ENCODE data around the gene ATP9A.
A peak's percentile ranks its signal among the peaks of the same experiment; 100 is the strongest.

The ATP9A gene

DNA sequence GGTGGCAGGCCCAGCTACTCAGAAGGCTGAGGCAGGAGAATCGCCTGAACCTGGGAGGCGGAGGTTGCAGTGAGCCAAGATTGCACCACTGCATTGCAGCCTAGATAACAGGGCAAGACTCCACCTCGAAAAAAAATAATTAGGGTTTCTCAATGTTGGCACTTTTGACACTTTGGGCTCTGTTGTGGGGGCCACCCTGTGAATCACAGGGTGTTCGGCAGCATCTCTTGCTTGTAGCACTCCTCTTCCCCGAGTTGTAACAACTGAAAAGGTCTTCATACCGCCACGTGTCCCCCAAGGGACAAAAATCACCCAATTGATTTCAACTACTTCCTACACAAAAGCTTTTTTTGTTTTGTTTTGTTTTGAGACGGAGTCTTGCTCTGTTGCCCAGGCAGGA lies 172.4 kb downstream of the ATP9A start:
- no peak for DNase-seq

DNA sequence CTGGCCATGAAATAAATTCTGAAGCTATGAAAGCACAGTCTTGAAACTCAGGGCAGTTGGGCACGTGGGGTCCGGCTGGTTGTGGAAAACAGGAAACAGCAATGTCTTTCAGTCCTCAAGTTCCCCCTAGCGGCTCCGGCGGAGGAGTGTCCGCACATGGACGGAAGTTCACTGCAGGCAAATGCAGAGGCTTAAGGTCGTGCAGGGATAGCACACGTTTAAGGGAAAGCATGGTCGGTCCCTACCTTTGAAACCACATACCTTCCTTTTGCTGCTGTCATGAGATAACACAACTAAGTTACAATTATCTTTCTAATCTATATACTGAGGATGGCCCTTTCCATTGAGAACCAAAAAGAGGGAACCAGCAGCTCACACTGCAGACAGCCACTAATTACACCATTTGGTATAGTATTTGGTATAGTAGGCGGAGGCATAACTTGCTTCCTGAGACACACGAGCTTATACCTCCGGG lies 173.1 kb downstream of the ATP9A start:
- peak; percentile 88 to 92 for DNase-seq

DNA sequence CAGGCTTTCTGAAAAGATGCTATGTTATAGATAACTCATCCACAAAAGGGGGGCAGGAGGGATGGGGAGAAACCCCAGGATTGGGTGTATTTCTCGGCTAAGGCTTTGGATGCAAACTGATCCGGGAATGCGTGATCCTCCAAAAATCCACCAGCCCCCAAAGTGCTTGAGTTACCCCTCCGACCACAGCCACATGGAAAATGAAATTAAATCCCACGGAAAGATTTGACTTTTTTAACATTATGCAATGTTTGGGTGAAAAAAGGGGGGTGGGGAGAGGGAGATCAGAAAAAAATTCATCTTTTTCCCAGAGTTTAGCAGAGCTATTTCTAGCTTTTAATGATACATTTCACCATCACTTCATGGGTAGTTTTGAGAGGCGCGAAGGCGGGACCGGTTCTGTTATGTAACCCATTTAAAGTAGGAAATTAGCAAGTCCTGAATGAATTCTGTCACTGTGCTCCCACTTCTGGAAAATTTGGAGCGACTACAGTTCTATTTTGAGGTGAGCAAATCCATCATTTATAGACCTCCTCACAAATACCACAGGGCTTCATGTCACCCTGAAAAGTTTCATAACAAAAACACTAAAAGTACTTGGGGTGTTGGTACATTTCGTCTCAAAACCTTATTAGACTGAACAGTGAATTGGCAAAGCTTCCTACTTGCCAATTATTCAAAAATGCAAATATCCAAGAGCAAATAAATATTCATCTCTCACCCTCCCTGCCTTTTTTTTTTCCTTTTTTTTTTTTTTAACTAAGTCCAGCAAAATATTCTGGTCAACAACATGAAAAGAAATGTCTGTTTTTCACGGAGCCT lies 173.7 kb downstream of the ATP9A start:
- peak; percentile 4 to 9 for DNase-seq

DNA sequence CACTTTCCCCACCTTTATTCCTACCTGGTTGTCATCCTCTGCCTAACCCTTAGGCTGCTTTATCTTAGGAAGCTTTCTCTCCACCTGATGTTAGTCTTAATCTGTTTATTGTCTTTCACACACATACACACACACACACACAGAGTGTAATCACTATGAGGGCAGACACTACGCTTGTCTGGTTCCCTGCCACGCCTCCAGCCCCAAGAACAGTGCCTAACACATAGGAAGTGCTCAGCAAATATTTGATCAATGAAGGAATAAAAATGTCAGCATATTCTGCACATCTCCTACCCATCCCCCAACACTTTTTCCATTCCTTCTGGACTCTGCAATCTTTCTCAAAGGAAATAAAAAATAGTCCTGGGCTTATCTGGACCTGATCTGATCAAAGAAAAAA lies 174.6 kb downstream of the ATP9A start:
- no peak for DNase-seq

DNA sequence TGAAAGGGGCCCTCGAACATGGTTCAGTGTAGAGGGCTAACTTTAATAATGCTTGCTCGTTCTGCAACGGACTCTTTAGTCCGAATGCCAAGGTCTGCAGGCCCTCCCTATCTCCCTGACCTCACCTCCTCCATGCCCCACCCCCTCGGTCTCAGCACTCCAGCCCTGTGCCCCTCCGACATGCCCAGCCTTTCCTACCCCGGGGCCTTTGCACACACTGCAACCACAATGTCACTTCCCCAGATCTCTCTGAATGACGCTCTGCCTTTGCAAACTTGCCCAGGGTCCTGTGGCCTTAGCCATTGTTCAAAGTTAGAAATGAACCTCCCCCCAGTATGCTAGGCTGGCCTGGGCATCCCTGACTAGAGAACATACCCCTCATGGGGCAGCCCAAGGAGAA lies 175.6 kb downstream of the ATP9A start:
- no peak for DNase-seq

DNA sequence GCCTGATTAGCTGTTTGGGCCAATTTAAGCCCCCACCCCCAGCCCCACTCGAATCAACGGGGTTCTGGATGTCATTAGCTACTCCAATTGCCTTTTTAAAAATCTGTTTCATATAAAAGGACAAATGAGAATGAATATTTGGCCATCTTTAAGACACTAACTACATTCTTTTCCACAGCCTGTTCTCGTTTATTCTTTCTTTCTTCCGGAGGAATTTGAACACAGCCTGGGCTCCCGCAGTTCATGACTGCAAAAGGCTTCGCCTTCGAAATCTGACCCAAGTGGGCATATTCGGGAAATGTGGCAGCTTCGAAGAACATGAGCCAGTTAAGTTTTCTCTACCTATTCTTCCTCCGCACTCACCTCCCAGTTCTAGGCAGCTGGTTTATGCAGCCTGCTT lies 176.3 kb downstream of the ATP9A start:
- no peak for DNase-seq

DNA sequence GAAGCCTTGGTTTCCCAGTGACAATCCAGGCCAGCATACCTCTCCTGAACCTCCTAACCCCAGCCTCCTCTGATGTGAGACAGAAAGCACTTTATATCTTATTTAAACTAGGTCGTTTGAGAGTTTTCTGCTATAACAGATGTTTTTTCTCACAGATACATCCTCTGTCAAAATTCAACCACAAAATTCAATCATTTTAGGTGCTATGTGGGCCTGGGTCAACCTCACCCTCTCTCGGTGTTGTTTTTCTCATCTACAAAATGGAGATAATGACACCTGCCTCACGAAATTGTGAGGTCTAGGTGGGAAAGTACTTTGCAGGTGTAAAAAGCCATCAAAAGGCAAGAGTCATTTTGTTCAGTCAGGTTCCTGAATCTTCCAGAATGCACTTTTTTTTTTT lies 179.4 kb downstream of the ATP9A start:
- no peak for DNase-seq

DNA sequence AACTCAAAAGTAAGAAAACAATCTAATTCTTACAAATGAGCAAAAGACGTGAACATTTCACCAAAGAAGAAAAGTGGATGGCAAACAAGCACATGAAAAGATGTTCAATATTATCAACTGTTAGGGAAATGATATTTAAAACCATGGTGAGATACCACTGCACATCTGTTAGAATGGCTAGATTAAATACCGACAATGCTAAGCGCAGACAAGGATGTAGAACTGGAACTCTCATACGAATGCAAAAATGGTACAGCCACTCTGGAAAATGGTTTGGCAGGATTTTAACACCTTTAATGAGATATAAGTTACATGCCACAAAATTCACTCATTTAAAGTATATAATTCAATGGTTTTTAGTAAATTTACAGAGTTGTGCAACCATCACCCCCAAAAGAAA lies 181.0 kb downstream of the ATP9A start:
- no peak for DNase-seq

DNA sequence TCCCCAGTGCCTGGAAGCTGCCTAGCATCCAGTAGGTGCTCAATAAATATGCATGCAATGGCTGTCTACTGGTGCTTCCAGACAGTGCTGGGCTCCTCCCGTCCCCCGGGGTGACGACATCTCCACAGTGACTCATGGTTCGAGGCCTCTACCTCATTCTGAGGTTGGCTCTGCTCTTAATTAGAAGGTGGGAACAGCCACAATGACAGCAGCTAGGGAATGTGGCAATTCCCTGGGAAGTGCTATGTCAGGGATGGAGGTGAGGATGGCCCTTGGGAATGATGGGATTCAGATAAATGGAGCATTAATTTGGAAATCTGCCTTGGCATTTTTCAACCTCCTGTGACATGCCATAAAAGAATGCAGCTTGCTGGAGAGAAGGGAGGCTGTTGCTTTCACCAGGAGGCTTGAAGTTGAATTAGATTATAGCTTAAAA lies 182.2 kb downstream of the ATP9A start:
- DNase-seq, result peak in 1 of 2 donors; percentile 6

DNA sequence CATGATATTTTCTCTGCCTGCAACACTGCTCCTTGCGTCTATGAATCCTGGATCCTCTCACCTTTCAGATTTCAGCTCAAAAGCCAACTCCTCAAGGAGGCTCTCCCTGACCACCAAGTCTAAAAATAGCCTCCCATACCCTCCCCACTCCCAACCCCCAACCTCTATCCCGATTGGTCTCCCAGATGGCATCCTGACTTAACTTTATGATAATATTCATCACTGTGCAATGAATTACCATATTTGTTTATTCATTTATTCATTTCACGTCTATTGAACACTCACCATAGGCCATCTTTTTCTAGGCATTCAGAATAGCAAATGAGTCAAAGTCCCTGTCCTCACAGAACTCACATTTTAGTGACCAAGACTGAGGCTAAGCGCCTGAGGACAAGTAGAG lies 183.0 kb downstream of the ATP9A start:
- no peak for DNase-seq

DNA sequence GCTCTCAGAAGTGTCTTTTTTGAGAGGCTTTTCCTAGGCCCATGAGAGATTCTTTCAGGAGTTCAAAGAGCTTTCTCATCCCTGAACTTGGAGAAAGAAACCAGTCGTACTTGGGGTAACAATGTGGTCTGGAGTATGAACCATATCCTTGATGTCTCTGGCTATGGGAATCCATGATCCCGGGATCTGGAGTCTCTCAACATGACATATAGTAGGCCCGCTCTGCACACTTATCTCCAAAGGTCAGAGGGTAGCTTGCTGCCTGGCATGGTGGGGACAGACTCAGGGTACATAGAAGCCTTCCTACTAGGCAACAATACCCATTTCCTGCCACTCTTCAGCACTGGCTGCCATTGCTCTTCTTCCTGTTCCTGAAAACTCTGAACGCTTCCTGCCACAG lies 183.5 kb downstream of the ATP9A start:
- peak in 1 of 2 donors; percentile 20 for DNase-seq

DNA sequence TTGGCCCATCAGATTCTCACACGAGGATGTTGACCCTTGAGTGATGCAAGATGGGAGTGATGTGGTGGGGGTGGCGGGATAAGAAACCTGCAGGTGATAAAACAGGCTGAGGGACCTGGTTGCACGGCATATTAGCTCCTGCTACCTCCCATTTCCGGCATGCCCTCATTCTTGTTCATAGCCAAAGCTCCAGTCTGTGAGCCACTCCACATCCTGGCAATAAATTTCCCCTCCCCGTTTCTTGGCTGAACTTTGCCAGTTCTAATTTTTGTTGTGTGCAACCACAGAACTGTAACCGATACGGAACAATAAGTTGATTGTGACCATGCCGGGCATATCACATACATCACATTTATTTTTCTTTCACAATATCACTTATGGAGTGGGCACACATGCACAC lies 184.1 kb downstream of the ATP9A start:
- DNase-seq, result no peak

DNA sequence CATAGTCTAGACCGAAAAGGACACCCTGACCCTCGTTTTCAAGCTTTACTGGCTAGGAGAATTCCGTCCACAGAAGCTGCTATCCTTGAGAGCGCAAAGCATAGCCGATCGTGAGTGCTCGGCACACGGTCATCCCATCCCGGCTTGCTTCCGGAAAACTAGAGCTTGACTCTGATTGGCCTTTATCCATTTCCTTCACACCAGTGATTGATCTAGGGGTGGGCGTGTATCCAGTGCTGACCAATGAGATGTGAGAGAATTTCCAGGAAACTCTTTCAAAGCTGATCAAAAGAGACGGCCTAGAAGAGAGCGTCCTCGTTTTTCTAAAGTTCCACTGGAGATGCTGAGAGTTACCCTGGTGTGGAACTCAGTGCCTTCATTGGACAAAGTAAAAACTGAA lies 184.7 kb downstream of the ATP9A start:
- DNase-seq, result no peak

DNA sequence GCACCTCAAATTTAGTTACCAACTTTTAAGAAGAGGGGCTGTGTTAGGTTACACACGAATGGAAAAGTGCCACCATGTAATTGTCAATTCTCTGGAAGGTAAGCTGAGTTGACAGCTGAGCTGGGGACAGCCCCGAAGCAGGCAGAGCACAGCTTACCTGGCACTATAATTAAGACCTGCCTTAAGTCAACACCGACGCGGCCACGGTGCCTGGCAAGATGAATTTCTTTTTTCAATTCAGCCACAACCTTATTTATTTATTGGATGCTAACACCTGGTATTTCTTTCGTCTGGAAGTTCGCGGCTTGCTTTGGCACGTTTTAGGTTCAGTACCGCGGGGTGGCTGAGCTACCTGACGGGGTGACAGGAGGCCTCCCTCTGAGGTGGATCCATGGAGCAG lies 185.1 kb downstream of the ATP9A start:
- no peak for DNase-seq

DNA sequence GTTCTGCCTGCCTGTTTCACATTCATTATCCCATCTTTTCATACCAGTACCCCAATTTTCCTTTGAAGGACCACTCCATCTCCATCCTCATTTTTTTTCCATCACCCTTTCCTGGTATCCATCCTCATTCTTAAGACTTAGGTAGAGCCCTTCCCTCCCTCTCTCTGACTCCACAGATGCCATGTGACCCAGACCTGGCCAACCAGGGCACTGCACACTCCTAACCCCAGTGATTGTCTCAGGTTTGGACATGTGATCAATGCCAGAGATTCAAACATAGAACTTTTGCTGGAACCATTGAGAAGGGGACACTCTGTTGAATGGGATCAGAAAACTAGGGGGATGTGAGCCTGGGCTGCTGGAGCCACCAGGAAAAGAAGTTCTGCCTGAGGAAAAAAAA lies 186.6 kb downstream of the ATP9A start:
- no peak for DNase-seq

DNA sequence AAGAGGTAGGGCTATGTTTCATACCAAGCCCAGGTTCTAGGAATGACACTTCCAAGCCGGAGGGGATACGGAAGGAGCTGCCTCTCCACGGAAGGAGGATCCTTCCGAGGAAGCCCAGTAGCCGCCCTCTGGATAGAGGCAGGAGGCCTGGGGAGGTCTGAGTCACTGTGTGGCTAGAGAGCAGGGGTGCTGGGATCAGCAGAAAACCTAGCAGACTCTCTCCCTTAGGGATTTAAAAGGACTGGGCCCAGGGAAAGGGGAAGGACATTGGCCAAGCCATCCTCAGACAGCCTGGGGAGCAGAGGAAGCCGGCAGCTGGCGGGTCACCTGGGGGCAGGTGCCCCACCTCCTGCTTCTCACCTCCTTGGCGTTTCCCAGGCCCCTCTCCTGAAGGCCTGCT lies 189.1 kb downstream of the ATP9A start:
- no peak for DNase-seq

DNA sequence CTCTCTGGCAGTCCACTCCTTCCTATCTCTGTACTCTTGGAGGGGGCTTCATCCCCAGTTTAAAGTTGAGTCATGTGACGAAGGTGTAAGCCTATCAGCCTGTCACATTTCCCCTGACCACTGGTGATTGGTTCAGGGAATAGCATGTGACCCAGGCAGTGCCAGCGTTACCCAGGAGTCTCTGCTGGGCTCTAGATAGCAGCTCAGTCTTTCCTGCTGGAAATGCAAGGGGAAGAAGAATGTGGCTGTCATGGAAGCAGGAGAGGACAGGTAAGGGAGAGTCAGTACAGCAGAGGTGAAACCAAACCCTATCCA lies 190.1 kb downstream of the ATP9A start:
- DNase-seq, result no peak

DNA sequence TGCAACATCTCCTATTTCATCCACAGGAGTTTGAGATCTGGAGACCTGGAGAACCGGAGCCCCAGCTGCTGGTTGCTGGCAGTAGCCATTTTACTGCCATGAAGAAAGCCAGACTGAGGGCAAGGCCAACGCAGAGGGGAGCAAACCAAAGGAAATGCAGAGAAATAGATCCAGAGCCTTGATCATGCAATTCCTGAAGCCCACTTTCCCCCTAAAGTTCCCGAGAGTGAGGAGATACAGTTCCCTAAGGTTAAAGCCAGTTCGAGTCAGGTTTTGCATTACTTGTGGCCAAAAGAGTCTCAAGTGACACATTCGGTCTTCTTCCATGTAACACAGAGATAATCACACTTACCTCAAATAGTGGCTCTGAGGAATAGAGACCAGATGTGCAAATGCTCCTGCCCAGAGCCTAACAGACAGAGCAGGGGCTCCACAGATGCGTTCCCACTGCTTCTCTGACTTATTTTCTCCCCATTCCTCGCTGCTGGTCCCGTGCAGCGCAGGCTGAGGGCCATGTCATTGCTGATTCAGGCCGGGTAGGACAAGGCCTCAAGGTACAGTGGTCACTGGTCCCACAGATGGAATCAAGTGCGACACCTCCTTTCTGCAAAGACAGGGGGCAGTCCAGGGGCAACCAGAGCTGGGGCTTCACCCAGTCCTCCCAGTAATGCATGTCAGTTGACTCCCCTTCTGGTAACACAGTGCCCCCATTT lies 190.6 kb downstream of the ATP9A start:
- DNase-seq, result no peak

DNA sequence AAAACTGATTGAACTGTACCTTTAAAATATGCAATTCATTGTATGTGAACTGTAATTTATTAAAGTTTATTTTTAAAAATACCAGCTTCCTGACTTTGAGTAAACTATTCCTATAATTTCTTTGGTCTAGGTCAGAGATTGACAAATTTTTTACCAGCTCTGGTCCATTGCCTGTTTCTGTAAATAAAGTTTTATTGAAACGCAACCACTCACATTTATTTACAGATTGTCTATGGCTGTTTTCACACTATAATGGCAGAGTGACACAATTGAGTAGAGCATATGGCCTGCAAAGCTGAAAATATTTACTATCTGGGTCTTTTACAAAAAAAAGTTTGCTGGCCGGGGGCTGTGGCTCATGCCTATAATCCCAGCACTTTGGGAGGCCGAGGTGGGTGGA lies 192.7 kb downstream of the ATP9A start:
- no peak for DNase-seq

DNA sequence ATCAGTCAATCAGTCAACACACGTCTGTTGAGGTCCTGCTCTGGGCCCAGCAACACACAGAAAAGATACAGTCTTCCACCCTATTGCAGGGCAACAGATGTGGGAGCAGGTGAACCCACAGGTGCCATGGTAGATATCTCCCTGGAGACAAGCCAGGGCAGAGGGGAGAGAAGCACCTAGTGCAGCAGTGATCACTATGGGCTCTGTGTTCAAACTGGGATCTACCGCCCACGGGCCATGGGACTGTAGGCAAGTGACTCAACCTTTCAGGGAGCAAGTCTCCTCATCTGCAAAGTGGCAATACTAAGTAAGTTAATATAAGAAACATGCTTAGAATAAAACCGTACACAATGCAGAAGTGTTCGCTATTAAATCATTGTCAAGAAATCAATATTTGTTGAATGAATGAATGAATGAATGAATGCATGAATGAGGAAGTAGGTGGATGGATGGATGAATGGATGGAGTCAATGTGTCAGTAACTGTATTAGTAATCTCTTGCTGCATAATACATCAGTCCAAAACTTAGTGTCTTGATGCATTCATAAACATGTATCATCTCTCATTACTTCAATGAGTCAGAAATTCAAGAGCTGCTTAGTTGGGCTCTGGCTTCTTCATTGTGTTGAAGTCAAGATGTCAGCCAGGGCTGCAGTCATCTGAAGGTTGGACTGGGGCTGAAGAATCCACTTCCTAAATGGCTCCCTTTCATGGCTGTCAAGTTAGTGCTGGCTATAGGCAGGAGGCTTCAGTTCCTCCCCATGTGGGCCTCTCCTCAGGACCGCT lies 193.7 kb downstream of the ATP9A start:
- DNase-seq, result no peak

DNA sequence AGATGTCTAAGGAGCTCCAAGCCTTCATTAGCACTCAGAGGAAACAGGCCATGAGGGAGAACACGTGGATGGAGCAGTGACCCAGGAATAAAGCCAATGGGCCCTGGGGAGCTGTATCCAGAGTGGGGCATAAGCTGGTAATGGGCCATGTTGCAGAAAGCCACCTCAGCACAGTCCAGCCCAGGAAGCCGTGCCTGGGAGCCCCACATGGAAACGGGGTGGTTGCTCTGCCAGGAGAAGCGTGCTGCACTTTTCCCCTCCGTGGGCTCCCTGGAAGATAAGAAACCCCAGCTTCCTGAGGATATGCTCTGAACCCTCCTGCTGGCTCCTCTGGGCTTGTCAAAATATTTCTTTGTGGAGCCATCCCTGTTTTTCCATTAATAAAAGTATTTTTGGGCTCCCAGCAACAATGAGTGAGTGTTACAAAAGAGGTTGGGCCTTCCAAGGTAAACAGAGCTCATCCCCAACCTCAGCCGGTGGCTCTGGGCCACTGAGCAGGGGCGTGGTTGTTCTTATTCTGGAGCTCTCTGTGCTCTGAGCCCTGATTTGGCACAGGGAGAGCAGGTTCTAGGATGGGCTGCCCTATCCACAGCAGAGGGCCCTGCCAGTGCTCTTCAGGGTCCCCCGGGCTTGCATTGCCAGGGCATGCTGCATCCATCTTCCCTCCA lies 194.5 kb downstream of the ATP9A start:
- DNase-seq, result no peak

DNA sequence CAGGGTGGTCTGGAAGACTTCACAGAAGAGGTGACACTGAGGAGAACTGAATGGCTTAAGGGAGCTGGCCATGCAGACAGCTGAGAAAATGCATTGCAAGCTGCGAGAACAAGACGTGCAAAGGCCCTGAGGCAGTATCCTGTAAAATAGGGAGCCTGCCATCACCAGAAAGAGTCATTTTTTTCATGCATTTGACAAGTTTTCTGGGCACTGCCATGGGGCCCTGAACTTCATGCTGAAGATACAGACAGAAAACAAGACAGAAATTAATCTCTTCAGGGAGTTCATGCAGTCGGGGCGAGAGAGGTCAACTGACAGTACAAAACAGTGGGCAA lies 196.8 kb downstream of the ATP9A start:
- no peak for DNase-seq
